DMS79 (cell line): ENCODE measurements around the gene CDC42BPA.
"Not testable (repeated sequence)": the region's sequence is repeated elsewhere in the genome, so short reads cannot be mapped to it uniquely, and the experiment has no call there.

Experiments
- DNase-seq: peaks from one replicate; lab custom pipeline; 2025; lab: John Stamatoyannopoulos, UW

The CDC42BPA gene

GRCh38 chr1:226964611-226965486, 353.4 kb downstream of the CDC42BPA start:
- no peak for DNase-seq

- DNase-seq: no peak
Observed at GRCh38 chr1:226964068-226964425, 354.2 kb downstream of the CDC42BPA start.

GRCh38 chr1:226962421-226963391, 355.6 kb downstream of the CDC42BPA start:
- DNase-seq: no peak

- DNase-seq: no peak
Observed at GRCh38 chr1:226960944-226961765, 357.1 kb downstream of the CDC42BPA start.

- DNase-seq: no peak
Observed at GRCh38 chr1:226960256-226960655, 358.0 kb downstream of the CDC42BPA start.

GRCh38 chr1:226958300-226958699, 360.0 kb downstream of the CDC42BPA start:
- DNase-seq: no peak

- DNase-seq: no peak
Observed at GRCh38 chr1:226957714-226958113, 360.6 kb downstream of the CDC42BPA start.

GRCh38 chr1:226956942-226957713, 361.2 kb downstream of the CDC42BPA start:
- no peak for DNase-seq

- DNase-seq: not testable (repeated sequence)
Observed at GRCh38 chr1:226955857-226956256, 362.4 kb downstream of the CDC42BPA start.

- no peak for DNase-seq
Observed at GRCh38 chr1:226954777-226955176, 363.5 kb downstream of the CDC42BPA start.

GRCh38 chr1:226954337-226954736, 364.0 kb downstream of the CDC42BPA start:
- no peak for DNase-seq

GRCh38 chr1:226953175-226953800, 365.0 kb downstream of the CDC42BPA start:
- no peak for DNase-seq

GRCh38 chr1:226952118-226952441, 366.2 kb downstream of the CDC42BPA start:
- DNase-seq: no peak

- DNase-seq: no peak
Observed at GRCh38 chr1:226951286-226952117, 366.8 kb downstream of the CDC42BPA start.

GRCh38 chr1:226950871-226951270, 367.4 kb downstream of the CDC42BPA start:
- no peak for DNase-seq

GRCh38 chr1:226950316-226950715, 368.0 kb downstream of the CDC42BPA start:
- DNase-seq: no peak

- DNase-seq: no peak
Observed at GRCh38 chr1:226949401-226949800, 368.9 kb downstream of the CDC42BPA start.

- DNase-seq: no peak
Observed at GRCh38 chr1:226948996-226949395, 369.3 kb downstream of the CDC42BPA start.

GRCh38 chr1:226948480-226948879, 369.8 kb downstream of the CDC42BPA start:
- DNase-seq: no peak

- DNase-seq: no peak
Observed at GRCh38 chr1:226948051-226948450, 370.2 kb downstream of the CDC42BPA start.
